NCI-H82 treated with DMSO at 0.1 percent for 48 hours (cell line): ENCODE data around the gene FAM83G.

Source experiments
- DNase-seq: peaks from one replicate; lab custom pipeline; 2025; ENCODE audit not compliant: unreplicated experiment; lab: John Stamatoyannopoulos, UW

Gene FAM83G

GRCh38 chr17:19010729-19011505, 6.4 kb upstream of the FAM83G start:
- no peak for DNase-seq

GRCh38 chr17:19009970-19010369, 5.4 kb upstream of the FAM83G start:
- DNase-seq: no peak

GRCh38 chr17:19006698-19007097, 2.1 kb upstream of the FAM83G start:
- no peak for DNase-seq

GRCh38 chr17:19005789-19006430, 1.3 kb upstream of the FAM83G start:
- DNase-seq: no peak

GRCh38 chr17:19005137-19005773, 691 bp upstream of the FAM83G start:
- no peak for DNase-seq

GRCh38 chr17:19003543-19004420, 782 bp downstream of the FAM83G start:
- DNase-seq: no peak

GRCh38 chr17:19002805-19003542, 1.6 kb downstream of the FAM83G start:
- DNase-seq: no peak

- no peak for DNase-seq
Measured at GRCh38 chr17:19001907-19002590, 2.5 kb downstream of the FAM83G start.

- no peak for DNase-seq
Measured at GRCh38 chr17:19000531-19001325, 3.8 kb downstream of the FAM83G start.

- no peak for DNase-seq
Measured at GRCh38 chr17:18999911-19000310, 4.7 kb downstream of the FAM83G start.

- no peak for DNase-seq
Measured at GRCh38 chr17:18999394-18999793, 5.2 kb downstream of the FAM83G start.

- no peak for DNase-seq
Measured at GRCh38 chr17:18997650-18998196, 6.8 kb downstream of the FAM83G start.

- no peak for DNase-seq
Measured at GRCh38 chr17:18996458-18996857, 8.1 kb downstream of the FAM83G start.

GRCh38 chr17:18995220-18995619, 9.3 kb downstream of the FAM83G start:
- DNase-seq: no peak

GRCh38 chr17:18994631-18995030, 9.9 kb downstream of the FAM83G start:
- DNase-seq: no peak

- no peak for DNase-seq
Measured at GRCh38 chr17:18993905-18994526, 10.5 kb downstream of the FAM83G start.

- no peak for DNase-seq
Measured at GRCh38 chr17:18992454-18993130, 12.0 kb downstream of the FAM83G start.
